NCI-H1105 treated with DMSO at 0.1 percent for 48 hours (cell line): ENCODE data around the gene PLEKHA7.
A peak's percentile ranks its signal among the peaks of the same experiment; 100 is the strongest.
"Not testable (repeated sequence)": the region's sequence is repeated elsewhere in the genome, so short reads cannot be mapped to it uniquely, and the experiment has no call there.

ENCODE experiments used
- DNase-seq: peaks from one replicate; lab custom pipeline; 2025; lab: John Stamatoyannopoulos, UW

The PLEKHA7 gene

GRCh38 chr11:17014321-17014832, at the start of gene PLEKHA7:
Gene PLEKHA7 (minus strand): TSS chr11:17014414. CDS start chr11:17014401, 13 bp downstream.
- DNase-seq = peak; percentile 34

DNA sequence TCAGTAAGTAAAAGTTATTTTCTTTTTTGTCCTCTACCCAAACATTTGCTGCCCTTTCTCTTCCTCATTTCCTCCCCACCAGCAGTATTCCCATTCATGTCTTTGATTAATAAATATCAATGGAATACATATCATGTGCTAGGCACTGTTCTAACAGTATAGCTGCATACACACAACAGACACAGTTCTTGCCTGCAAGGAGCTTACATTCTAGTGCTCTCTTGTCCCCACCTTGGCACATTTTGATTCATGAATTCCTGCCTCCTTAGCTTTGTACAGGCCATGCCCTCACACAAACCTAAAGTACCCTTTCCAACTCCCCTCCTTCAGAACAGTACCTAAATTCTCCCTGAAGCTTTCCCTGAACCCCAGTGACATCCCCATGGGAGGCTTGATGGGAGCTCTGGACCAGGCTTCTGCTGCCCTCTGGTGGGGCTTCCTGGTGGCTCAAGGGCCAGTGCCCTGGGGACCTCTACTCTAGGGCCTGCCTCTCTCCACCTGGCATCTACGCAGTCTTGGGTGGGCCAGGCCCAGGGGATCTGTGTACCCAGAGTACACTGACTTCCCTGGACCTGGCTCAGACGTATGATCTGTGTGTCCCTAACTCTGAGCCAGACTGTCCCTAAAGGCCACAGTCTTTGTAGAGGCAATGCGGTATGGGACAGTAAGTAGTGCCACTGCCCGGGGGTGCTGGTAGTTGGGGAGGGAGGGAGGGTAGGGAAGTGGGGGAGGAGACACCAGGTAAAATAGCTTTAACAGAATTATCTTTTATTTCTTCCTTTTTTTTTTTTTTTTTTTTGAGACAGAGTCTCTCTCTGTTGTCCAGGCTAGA, 49.2 kb upstream of the PLEKHA7 start:
- no peak for DNase-seq

GRCh38 chr11:17051146-17051545, 36.9 kb upstream of the PLEKHA7 start:
- not testable (repeated sequence) for DNase-seq

GRCh38 chr11:17048491-17048890, 34.3 kb upstream of the PLEKHA7 start:
- not testable (repeated sequence) for DNase-seq

- no peak for DNase-seq
These were observed 32.5 kb upstream of the PLEKHA7 start for GRCh38 chr11:17046690-17047089.

- no peak for DNase-seq
These were observed 22.7 kb upstream of the PLEKHA7 start for GRCh38 chr11:17036666-17037658.

DNA sequence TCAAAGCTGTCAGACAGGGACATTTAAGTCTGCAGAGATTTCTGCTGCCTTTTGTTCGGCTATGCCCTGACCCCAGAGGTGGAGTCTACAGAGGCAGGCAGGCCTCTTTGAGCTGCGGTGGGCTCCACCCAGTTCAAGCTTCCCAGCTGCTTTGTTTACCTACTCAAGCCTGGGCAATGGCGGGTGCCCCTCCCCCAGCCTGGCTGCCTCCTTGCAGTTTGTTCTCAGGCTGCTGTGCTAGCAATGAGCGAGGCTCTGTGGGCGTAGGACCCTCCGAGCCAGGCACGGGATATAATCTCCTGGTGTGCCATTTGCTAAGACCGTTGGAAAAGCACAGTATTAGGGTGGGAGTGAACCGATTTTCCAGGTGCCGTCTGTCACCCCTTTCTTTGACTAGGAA, 19.8 kb upstream of the PLEKHA7 start:
- not testable (repeated sequence) for DNase-seq

- DNase-seq = no peak
These were observed 12.4 kb upstream of the PLEKHA7 start for GRCh38 chr11:17026487-17027082.

DNA sequence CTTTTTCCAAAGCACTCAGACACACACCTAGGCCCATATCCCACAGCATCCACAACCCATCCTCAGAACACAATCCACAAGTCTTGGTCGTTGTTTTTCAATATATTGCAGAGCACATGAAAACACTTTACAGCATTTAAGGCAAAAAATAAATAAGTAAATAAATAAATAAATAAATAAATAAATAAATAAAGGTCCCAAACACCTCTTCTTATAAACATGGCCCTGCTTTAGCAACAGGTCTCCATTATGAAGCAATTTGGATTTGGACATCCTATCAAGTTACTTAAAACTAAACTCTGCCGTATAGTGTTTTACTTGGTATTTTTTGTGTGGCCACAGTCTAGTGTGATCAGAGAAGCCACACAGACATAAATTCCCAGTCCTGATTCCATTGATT, 10.7 kb upstream of the PLEKHA7 start:
- no peak for DNase-seq

DNA sequence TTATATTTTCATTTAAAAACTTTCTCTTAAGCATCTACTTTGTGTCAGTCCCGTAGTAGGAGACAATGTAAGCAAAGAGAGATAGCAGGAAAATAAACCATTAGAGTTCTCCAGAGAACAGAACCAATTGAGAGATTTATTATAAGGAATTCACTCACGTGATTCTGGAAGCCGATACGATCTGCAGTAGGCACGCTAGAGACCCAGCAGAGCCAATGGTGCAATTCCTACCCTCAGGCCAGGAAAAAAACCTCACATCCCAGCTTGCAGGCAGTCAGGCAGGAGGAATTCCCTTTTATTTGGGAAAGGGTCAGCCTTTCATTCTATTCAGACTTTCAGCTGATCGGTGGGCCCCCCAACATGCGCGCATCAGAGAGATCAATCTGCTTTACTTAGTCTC, 7.3 kb upstream of the PLEKHA7 start:
- no peak for DNase-seq

GRCh38 chr11:17020831-17021230, 6.6 kb upstream of the PLEKHA7 start:
- DNase-seq = no peak

DNA sequence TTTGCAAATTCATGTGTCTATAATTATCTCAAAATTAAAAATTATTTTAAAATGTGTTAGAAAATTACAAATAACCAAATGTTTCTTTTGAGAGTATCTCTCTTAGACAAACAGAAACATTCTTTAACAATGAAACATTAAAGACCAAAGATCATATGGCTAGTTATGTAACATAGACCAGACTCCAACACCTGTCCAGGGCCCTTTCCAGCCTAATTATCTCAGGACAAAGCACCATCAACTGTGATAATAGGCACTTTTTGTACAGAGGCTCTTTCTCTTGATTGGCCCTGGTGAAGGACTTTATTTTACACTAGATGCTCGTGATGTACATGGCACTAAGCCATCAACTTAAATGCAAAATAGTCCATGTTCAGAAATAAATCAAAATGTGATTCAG, 5.0 kb upstream of the PLEKHA7 start:
- DNase-seq = peak; percentile 63

- no peak for DNase-seq
These were observed 1.5 kb upstream of the PLEKHA7 start for GRCh38 chr11:17015627-17016126.

- DNase-seq = peak; percentile 53
These were observed 816 bp upstream of the PLEKHA7 start for GRCh38 chr11:17014833-17015626.

DNA sequence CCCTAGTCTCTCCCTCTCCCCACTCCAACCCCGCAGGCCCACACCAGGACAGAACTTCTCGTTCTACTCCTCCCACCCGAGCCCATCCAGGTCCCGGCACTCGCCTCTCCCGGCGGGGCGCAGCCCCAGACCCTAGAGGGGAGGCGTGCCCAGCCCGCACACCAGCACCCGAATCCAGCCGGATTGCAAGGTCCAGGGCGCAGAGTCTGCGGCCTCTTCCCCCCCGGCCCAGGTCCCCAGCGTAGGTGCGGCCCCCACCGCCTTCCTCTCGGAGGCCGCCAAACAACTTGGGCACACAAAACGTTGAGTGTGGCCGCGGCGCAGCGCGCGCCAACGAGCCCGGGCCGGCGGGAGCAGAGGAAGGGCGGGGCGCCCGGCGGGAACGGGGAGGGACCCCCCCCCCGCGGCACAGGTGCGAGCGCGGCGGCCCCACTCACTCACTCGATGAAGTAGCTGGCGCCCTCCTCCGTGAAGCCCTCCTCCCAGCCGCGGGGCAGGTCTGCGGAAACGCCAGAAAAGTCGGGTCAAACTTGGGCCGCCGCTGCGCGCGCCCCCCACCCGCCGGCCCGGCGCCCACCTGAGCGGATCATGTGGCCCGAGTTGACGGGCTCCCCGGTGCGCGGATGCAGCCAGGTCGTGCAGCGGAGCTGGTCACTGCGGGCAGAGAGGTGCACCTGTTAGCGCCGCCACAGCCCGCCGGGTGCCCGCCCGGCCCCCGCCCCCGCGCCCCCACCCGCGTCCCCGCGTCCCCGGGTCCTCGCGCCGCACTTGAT, 480 bp downstream of the PLEKHA7 start:
- peak; percentile 34 for DNase-seq

DNA sequence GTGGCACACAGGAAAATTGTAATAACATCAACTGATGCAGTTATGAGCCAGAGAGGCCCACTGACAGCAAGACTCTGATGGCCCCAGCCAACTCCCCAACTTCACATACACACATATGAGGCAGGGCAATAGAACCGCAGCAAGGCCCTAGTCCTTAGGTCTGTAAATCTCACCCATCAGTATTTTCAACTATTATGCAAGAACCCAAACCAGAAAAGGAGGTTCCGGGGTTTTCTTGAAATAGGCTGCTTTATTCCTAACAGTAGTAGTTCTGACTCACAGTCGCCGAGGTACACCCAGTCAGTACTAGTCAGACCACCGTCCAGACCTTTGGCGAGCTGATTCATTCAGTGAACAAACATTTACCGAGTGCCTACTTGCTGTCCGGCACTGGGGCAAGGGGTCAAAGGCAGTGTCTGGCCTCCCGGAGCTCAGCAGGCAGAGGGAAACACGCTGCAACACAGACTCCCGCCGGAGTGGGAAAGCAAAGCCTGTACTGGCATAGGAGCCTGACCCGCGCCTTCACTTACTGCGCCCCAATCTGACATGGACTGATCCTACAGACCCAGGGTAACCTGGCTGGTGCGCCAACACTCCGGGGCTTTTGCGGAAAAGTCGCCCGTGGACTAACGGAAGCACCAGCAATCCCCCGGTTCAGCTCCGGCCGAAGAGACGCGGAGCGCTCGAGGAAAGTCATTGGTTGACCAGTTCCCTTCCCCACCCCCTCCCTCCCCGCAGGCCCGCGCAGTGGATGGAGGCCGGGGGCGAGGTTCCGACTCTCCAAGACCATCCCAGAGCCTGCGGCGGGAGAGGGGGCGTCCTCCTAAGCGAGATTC, 1.3 kb downstream of the PLEKHA7 start:
- DNase-seq = no peak

DNA sequence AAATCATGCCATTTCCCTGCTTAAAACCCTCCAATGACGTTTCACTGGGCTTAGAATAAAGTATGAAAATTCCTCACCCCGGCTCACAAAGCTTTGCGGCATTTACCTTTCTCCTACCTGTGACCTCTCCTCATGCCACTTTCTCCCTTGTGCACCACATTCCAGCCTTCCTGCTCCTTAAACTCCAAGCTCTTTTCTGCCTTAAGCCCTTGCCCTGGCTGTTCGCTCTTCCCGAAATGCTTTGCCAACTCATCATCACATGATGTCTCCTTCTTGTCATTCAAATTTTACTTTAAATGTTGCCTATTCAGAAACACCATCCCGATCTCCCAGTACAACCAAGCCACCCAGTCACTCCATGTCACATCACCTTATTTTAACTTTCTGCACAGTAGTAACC, 2.0 kb downstream of the PLEKHA7 start:
- DNase-seq = no peak

GRCh38 chr11:17010851-17011420, 3.3 kb downstream of the PLEKHA7 start:
- DNase-seq = no peak

DNA sequence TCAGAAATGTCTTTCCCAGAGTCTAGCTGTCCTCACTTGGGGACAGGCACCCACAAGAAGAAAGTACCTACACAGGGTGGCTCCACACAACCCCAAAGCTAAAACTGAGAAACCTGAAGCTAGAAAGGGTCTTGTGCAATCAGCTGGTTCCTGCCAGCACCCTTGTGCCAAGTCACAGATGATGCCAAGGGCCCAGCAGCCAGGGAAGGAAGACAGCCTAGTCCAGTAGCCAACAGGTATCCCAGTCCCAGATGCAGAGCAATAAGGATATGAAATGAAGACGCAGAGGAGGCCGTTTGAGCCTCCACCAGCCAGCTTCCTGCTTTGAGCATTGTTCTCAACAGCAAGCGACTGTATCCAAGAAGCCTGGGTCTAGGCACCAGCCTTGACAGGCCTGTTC, 6.1 kb downstream of the PLEKHA7 start:
- no peak for DNase-seq
